Transverse colon (tissue), 3 donors: Measurements from ENCODE around the gene BCAN.

Source experiments
- CTCF ChIP-seq, 5 experiments: fragments of 200-600 bp in 3 of 5; fragments of 450-650 bp in 2 of 5; sonication (generic) in 3 of 5; IDR thresholded peaks; 1 replicate in 2 of 5; 2 replicates in 3 of 5; pipeline ENCODE4 v1.5.1; 2016 to 2017; ENCODE audit warnings: antibody characterized with exemption in 5 of 5, inconsistent platforms in 3 of 5, mild to moderate bottlenecking in 2 of 5, moderate library complexity in 1 of 5
- EP300 ChIP-seq: sonication (generic); formaldehyde crosslinking; IDR thresholded peaks from one replicate; pipeline ENCODE4 v1.6.1; 2017; ENCODE audit warnings: antibody characterized with exemption, low read depth
- POLR2A ChIP-seq: fragments of 450-650 bp; IDR thresholded peaks from one replicate; pipeline ENCODE4 v1.6.1; 2016; ENCODE audit warnings: antibody characterized with exemption, mild to moderate bottlenecking, moderate library complexity

GRCh38 chr1:156689035-156689952 lies 47.4 kb downstream of the BCAN start:
- TF ChIP-seq CTCF (IDR thresholded peaks at IDR 0.05) (peak; percentile 86 to 92 (median 91)), POLR2A (no peak), EP300 (no peak)
